Nephron (organoid): Measurements from ENCODE around the gene GNAL.
A peak's percentile ranks its signal among the peaks of the same experiment; 100 is the strongest.

Experiments used
- H3K27ac Mint-ChIP-seq, 3 experiments: 2 replicates each; pipeline ENCODE4 v1.8.0; 2020; ENCODE audit warnings: mixed read lengths in 3 of 3, mild to moderate bottlenecking in 2 of 3, moderate library complexity in 1 of 3
- H3K27me3 Mint-ChIP-seq: 2 replicates; pipeline ENCODE4 v1.8.0; 2021; ENCODE audit warnings: low read depth, mild to moderate bottlenecking, moderate library complexity, mixed read lengths
- H3K36me3 Mint-ChIP-seq: 2 replicates; pipeline ENCODE4 v1.8.0; 2020; ENCODE audit warnings: low read depth, mixed read lengths
- H3K4me1 Mint-ChIP-seq: 2 replicates; pipeline ENCODE4 v1.8.0; 2020; ENCODE audit warnings: mixed read lengths
- H3K4me3 Mint-ChIP-seq, 3 experiments: 2 replicates each; pipeline ENCODE4 v1.8.0; 2020; ENCODE audit warnings: mild to moderate bottlenecking in 3 of 3, mixed read lengths in 3 of 3, moderate library complexity in 2 of 3
- H3K9me3 Mint-ChIP-seq: 2 replicates; pipeline ENCODE4 v1.8.0; 2020; ENCODE audit warnings: mixed read lengths
- TF ChIP-seq, protein P1 (sequence below), 3 experiments: fragments of 200-600 bp; sonication (generic); IDR thresholded peaks; one replicate each; pipeline ENCODE4 v1.5.0; 2021; ENCODE audit warnings: antibody characterized with exemption in 3 of 3; ENCODE audit not compliant: unreplicated experiment in 3 of 3

Gene GNAL

GRCh38 chr18:11666176-11666575 is 22.9 kb upstream of the GNAL start:
- H3K27me3 Mint-ChIP-seq = peaks cover 15% of the 10 kb centered on the region
- H3K9me3 Mint-ChIP-seq = no peaks in the 10 kb centered on the region
- peaks cover 18% of the 10 kb centered on the region for H3K4me1 Mint-ChIP-seq
- H3K4me3 Mint-ChIP-seq = no peak overlapping the region
- no peaks in the 10 kb centered on the region for H3K36me3 Mint-ChIP-seq
- TF ChIP-seq, protein P1, sequence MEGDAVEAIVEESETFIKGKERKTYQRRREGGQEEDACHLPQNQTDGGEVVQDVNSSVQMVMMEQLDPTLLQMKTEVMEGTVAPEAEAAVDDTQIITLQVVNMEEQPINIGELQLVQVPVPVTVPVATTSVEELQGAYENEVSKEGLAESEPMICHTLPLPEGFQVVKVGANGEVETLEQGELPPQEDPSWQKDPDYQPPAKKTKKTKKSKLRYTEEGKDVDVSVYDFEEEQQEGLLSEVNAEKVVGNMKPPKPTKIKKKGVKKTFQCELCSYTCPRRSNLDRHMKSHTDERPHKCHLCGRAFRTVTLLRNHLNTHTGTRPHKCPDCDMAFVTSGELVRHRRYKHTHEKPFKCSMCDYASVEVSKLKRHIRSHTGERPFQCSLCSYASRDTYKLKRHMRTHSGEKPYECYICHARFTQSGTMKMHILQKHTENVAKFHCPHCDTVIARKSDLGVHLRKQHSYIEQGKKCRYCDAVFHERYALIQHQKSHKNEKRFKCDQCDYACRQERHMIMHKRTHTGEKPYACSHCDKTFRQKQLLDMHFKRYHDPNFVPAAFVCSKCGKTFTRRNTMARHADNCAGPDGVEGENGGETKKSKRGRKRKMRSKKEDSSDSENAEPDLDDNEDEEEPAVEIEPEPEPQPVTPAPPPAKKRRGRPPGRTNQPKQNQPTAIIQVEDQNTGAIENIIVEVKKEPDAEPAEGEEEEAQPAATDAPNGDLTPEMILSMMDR (IDR thresholded peaks at IDR 0.05; ENCODE audit: unreplicated experiment in 3 of 3) = no peak
- H3K27ac Mint-ChIP-seq = no peak overlapping the region

GRCh38 chr18:11666831-11667230 is 22.2 kb upstream of the GNAL start:
- Mint-ChIP-seq H3K9me3 (no peaks in the 10 kb centered on the region), H3K4me3 (no peak overlapping the region), H3K27me3 (peaks cover 15% of the 10 kb centered on the region), H3K27ac (no peak overlapping the region), H3K36me3 (no peaks in the 10 kb centered on the region), H3K4me1 (peaks cover 18% of the 10 kb centered on the region)
- TF ChIP-seq, protein P1 (IDR thresholded peaks at IDR 0.05; ENCODE audit: unreplicated experiment in 3 of 3) = no peak

DNA sequence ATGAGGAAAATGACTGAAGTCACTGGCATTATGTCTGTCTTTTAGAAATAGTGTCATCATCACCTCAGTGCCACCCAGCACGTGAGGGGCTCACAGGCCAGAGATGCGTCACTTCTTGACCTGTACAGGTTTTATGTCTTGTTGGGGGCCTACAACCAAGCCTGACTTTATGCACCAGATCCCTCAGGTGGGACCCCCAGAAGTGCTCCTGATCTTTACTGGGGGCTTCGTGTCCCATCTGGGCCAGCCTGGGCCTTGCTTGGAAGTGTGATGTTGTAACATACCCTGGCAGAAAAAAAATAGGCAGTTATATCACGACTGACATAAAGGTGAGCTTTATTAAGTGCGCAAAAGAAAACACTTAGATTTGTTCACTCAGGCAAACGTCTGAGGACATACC is 21.5 kb upstream of the GNAL start:
- Mint-ChIP-seq H3K4me1 (peaks cover 18% of the 10 kb centered on the region), H3K4me3 (no peak overlapping the region), H3K27me3 (peaks cover 15% of the 10 kb centered on the region), H3K9me3 (no peaks in the 10 kb centered on the region), H3K27ac (no peak overlapping the region), H3K36me3 (no peaks in the 10 kb centered on the region)
- TF ChIP-seq, protein P1 (IDR thresholded peaks at IDR 0.05; ENCODE audit: unreplicated experiment in 3 of 3) = no peak

DNA sequence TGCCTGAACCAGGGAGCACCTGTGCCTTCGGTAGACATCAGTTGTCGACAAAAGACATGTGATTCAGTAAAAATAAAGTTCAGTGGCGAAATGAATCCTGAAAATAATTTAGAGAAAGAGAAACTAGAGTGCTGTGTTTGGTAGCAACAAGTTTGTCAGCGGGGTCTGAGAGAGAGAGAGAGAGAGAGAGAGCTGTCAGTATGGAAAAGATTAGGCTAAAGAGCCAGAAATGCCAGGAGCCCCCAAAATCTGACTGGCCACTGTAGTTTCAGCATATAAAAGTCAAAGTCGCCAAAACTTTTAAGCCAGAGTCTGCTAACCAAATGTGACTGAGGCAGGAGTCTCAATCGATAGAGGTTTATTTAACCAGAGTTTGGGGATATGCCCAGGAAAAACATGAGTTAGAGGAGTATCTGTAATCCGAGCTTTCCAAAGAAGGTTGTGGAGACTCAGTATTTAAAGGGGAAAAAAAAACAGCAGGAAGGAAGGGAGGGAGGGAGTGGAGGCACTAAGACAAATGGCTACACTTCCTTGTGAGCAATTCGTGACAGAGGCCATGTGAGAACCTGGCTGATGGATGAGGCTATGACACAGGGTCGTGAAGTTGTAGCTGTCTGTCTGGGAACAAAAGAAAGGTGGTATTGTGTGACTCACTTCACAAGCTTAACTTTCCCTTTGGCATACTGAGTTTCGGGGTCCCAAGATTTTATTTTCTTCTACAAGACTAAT is 20.5 kb upstream of the GNAL start:
- Mint-ChIP-seq H3K4me3 (no peak overlapping the region), H3K9me3 (no peaks in the 10 kb centered on the region), H3K4me1 (peaks cover 18% of the 10 kb centered on the region), H3K27ac (peak overlapping the region in 1 of 3 experiments; percentile 28), H3K36me3 (no peaks in the 10 kb centered on the region), H3K27me3 (peaks cover 20% of the 10 kb centered on the region)
- TF ChIP-seq, protein P1 (IDR thresholded peaks at IDR 0.05; ENCODE audit: unreplicated experiment in 3 of 3) = no peak

- TF ChIP-seq, protein P1 (IDR thresholded peaks at IDR 0.05; ENCODE audit: unreplicated experiment in 3 of 3) = no peak
- no peak overlapping the region for H3K4me3 Mint-ChIP-seq
- peaks cover 18% of the 10 kb centered on the region for H3K4me1 Mint-ChIP-seq
- no peak overlapping the region for H3K27ac Mint-ChIP-seq
- H3K36me3 Mint-ChIP-seq = no peaks in the 10 kb centered on the region
- H3K9me3 Mint-ChIP-seq = no peaks in the 10 kb centered on the region
- peaks cover 25% of the 10 kb centered on the region for H3K27me3 Mint-ChIP-seq
Measured at GRCh38 chr18:11669271-11669947, 19.7 kb upstream of the GNAL start.

DNA sequence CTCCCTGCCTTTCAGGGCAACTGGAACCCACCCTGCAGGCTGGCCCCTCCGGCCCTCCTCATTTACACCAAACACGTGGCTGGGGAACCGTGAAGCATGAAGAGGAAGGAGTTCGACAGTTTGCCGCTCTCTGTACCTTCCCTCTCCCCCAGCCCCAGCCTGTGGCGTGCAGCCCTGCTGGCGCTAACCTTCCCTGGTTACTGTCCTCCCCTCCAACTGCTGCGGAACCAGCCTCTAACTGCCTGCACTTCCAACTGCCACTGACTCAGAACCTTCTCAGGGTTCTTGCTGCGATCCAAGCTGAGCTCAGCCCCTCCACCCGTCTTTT is 19.2 kb upstream of the GNAL start:
- Mint-ChIP-seq H3K4me1 (peaks cover 18% of the 10 kb centered on the region), H3K9me3 (no peaks in the 10 kb centered on the region), H3K27me3 (peaks cover 30% of the 10 kb centered on the region), H3K36me3 (no peaks in the 10 kb centered on the region), H3K4me3 (no peak overlapping the region), H3K27ac (no peak overlapping the region)
- TF ChIP-seq, protein P1 (IDR thresholded peaks at IDR 0.05; ENCODE audit: unreplicated experiment in 3 of 3) = no peak
